HUES48 (cell line): ENCODE results near the gene LRBA.
"Not testable (repeated sequence)": the region's sequence is repeated elsewhere in the genome, so short reads cannot be mapped to it uniquely, and the experiment has no call there.

Experiments used
- H3K27ac ChIP-seq: one replicate; pipeline ENCODE4 v1.7.0; 2013; ENCODE audit warnings: low read depth, low read length, inconsistent platforms
- H3K27me3 ChIP-seq: 2 replicates; pipeline ENCODE4 v1.6.1; 2013; ENCODE audit warnings: mild to moderate bottlenecking, low read length; ENCODE audit not compliant: control insufficient read depth, insufficient read depth
- H3K36me3 ChIP-seq: 2 replicates; pipeline ENCODE4 v1.6.1; 2013; ENCODE audit warnings: low read length; ENCODE audit not compliant: control insufficient read depth, insufficient read depth
- H3K4me1 ChIP-seq: 2 replicates; pipeline ENCODE4 v1.6.1; 2013; ENCODE audit warnings: mild to moderate bottlenecking, low read length; ENCODE audit not compliant: control insufficient read depth, insufficient read depth
- H3K4me3 ChIP-seq: 2 replicates; pipeline ENCODE4 v1.5.1; 2013; ENCODE audit warnings: mild to moderate bottlenecking, low read depth, low read length
- H3K9ac ChIP-seq: 2 replicates; pipeline ENCODE4 v1.6.1; 2013; ENCODE audit warnings: mild to moderate bottlenecking, low read depth, low read length, moderate library complexity
- H3K9me3 ChIP-seq: 2 replicates; pipeline ENCODE4 v1.6.1; 2013; ENCODE audit warnings: low read length; ENCODE audit not compliant: control insufficient read depth, insufficient read depth

Gene LRBA

GRCh38 chr4:151015459-151016347 is 619 bp upstream of the LRBA start:
- Histone ChIP-seq H3K4me1 (peaks cover 8% of the 10 kb centered on the region; the same call in 1 of the 2 replicates), H3K9me3 (no peaks in the 10 kb centered on the region), H3K4me3 (peak overlapping the region; percentile 83)

DNA sequence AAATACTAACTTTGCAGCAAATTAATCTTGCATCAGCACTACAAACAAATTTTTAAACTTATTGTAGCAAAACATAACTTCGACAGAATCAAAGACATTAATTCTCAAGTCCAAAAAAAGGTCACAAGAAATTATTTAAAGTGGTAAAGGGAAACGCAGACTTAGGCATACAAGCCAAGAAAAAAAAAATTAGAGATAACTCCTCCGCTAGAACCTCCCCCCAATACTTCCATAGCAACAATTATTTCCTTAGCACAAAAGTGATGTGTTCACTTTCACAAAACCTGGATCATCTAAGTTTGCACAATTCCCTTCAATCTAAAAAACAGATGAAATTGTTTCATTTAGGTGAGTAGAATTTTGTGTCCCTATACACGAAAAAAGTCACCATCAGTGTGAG is 1.1 kb downstream of the LRBA start:
- Histone ChIP-seq H3K36me3 (0 out of 2 replicates have a peak, but pooled peaks cover 10% of the 10 kb centered on the region), H3K9ac (peak overlapping the region; percentile 93), H3K27me3 (no peaks in the 10 kb centered on the region), H3K27ac (no peak overlapping the region), H3K9me3 (no peaks in the 10 kb centered on the region), H3K4me3 (peak overlapping the region; percentile 83), H3K4me1 (peaks cover 8% of the 10 kb centered on the region; the same call in 1 of the 2 replicates)

More at GRCh38 chr4:151015459-151016347, 619 bp upstream of the LRBA start:
- H3K27me3 ChIP-seq: no peaks in the 10 kb centered on the region
- H3K36me3 ChIP-seq: 0 out of 2 replicates have a peak, but pooled peaks cover 5% of the 10 kb centered on the region
- peak overlapping the region; percentile 99 for H3K27ac ChIP-seq
- H3K9ac ChIP-seq: peak overlapping the region; percentile 93

GRCh38 chr4:151013491-151013890 is 1.6 kb downstream of the LRBA start:
- Histone ChIP-seq H3K27me3 (no peaks in the 10 kb centered on the region), H3K9me3 (no peaks in the 10 kb centered on the region), H3K27ac (no peak overlapping the region), H3K4me3 (peak overlapping the region; percentile 83), H3K36me3 (0 out of 2 replicates have a peak, but pooled peaks cover 10% of the 10 kb centered on the region), H3K4me1 (peaks cover 8% of the 10 kb centered on the region; the same call in 1 of the 2 replicates), H3K9ac (peak overlapping the region; percentile 93)

DNA sequence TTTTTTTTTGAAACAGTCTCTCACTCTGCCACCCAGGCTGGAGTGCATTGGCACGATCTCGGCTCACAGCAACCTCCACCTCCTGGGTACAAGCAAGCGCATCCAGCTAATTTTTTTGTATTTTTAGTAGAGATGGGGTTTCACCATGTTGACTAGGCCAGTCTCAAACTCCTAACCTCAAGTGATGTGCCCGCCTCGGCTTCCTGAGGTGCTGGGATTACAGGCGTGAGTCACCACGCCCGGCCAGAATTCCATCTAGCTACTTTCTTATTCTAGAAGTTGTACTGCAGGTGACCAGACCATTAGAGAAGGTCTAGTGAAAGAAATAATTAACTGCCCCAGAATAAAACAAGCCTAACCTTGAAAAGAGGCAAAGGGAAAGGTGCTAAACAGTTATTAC is 2.3 kb downstream of the LRBA start:
- no peaks in the 10 kb centered on the region for H3K9me3 ChIP-seq
- no peaks in the 10 kb centered on the region for H3K27me3 ChIP-seq
- peak overlapping the region; percentile 18 for H3K27ac ChIP-seq
- peak overlapping the region; percentile 83 for H3K4me3 ChIP-seq
- H3K9ac ChIP-seq: no peak overlapping the region
- H3K4me1 ChIP-seq: peaks cover 8% of the 10 kb centered on the region; the same call in 1 of the 2 replicates
- 0 out of 2 replicates have a peak, but pooled peaks cover 10% of the 10 kb centered on the region for H3K36me3 ChIP-seq

DNA sequence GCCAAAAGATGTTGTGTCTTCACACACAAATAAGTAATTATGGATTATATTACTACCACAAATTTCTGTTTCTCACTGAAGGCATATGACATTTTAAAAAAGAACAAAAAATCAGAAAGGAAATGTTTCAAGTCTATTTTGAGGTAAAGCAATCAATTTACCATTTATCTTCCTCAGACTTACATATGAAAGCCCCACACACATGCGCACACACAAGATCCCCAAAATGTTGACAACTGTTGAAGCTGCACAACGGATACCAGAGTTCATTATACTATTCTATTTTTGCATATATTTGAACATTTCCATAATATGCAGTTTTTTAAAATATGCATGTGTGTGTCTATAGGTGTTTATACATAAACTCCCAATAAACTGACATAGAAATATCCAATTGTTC is 2.7 kb downstream of the LRBA start:
- Histone ChIP-seq H3K27me3 (no peaks in the 10 kb centered on the region), H3K4me1 (peaks cover 8% of the 10 kb centered on the region; the same call in 1 of the 2 replicates), H3K27ac (no peak overlapping the region), H3K9me3 (no peaks in the 10 kb centered on the region), H3K36me3 (0 out of 2 replicates have a peak, but pooled peaks cover 10% of the 10 kb centered on the region), H3K4me3 (peak overlapping the region; percentile 83), H3K9ac (no peak overlapping the region)

DNA sequence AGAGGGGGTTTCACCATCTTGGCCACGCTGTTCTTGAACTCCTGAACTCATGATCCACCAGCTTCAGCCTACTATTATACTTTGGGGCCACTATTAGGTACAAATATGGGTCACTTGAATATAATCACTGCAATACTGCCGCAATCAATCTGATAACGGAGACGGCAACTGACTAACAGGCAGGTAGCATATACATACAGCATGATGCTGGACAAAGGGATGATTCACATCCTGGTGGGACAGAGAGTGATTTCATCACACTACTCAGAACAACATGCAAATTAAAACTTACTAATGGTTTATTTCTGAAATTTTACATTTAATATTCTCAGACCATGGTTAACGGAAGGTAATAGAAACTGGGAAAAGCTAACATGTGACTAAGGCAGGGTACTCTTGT is 10.9 kb downstream of the LRBA start:
- Histone ChIP-seq H3K27me3 (no peaks in the 10 kb centered on the region), H3K4me1 (0 out of 2 replicates have a peak, but pooled peaks cover 9% of the 10 kb centered on the region), H3K4me3 (no peak overlapping the region), H3K36me3 (no peaks in the 10 kb centered on the region), H3K9me3 (no peaks in the 10 kb centered on the region), H3K9ac (no peak overlapping the region), H3K27ac (no peak overlapping the region)

DNA sequence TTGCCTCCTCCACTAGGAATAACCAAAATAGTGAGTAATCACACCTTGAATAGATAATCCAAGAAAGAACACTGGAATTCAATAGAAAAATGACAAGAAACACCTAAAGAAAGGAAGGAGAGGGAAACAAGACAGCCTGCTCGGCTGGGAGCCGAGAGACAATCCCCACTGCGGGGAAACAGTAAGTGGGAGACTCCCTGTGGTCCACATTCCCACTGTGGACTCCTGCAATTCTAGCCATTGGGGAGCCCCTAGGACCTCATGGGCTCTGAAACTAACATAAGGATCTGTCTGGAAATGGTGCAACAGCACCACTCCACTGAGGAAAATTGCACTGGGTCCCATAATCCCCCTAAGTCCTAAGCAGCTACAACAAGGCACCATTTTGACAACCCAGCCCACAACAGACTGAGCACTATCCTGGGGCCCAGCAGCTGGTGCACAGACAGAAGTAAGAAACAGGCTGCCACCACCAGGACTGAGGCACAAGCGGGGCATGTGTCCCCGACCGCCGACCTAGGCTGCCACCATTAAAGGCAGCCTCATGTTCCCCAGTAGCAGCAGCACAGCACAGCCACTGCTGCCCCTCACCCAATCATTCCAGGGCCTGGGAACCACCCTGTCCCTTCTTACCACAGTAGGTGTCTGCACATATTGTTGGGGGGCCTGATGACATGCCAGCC is 14.2 kb downstream of the LRBA start:
- Histone ChIP-seq H3K4me3 (no peak overlapping the region), H3K4me1 (0 out of 2 replicates have a peak, but pooled peaks cover 9% of the 10 kb centered on the region), H3K9ac (no peak overlapping the region), H3K36me3 (no peaks in the 10 kb centered on the region), H3K27ac (no peak overlapping the region), H3K9me3 (no peaks in the 10 kb centered on the region), H3K27me3 (no peaks in the 10 kb centered on the region)

DNA sequence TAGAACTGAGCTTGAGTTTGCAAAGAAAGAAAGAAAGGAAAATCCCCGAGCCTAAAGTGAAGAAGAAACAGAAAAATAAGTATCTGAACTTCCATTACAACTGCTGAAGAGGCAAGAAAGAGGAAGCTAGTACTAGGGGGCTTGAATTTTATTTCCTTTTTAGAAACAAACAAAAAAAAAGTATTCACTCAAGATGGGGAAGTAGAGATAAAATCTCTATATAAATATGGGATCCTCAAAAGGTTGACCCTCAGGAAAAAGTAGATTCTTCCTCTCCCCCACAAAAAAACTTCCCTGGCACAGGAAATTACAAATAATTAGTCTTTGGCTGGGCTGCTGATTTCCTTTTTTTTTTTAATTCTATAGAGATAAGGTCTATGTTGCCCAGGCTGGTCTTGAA is 16.0 kb downstream of the LRBA start:
- Histone ChIP-seq H3K9me3 (no peaks in the 10 kb centered on the region), H3K4me3 (no peak overlapping the region), H3K27me3 (no peaks in the 10 kb centered on the region), H3K27ac (no peak overlapping the region), H3K9ac (no peak overlapping the region), H3K36me3 (no peaks in the 10 kb centered on the region), H3K4me1 (peaks cover 16% of the 10 kb centered on the region; the same call in 1 of the 2 replicates)

- no peaks in the 10 kb centered on the region for H3K36me3 ChIP-seq
- no peaks in the 10 kb centered on the region for H3K9me3 ChIP-seq
- H3K27ac ChIP-seq: no peak overlapping the region
- no peak overlapping the region for H3K9ac ChIP-seq
- H3K4me1 ChIP-seq: peaks cover 16% of the 10 kb centered on the region; the same call in 1 of the 2 replicates
- H3K4me3 ChIP-seq: no peak overlapping the region
- no peaks in the 10 kb centered on the region for H3K27me3 ChIP-seq
These were observed 17.9 kb downstream of the LRBA start for GRCh38 chr4:150997141-150997540.

GRCh38 chr4:150994721-150995120 is 20.4 kb downstream of the LRBA start:
- H3K27ac ChIP-seq: peak overlapping the region; percentile 36
- no peaks in the 10 kb centered on the region for H3K27me3 ChIP-seq
- no peak overlapping the region for H3K9ac ChIP-seq
- H3K4me1 ChIP-seq: peaks cover 7% of the 10 kb centered on the region; the same call in 1 of the 2 replicates
- H3K36me3 ChIP-seq: no peaks in the 10 kb centered on the region
- no peak overlapping the region for H3K4me3 ChIP-seq
- no peaks in the 10 kb centered on the region for H3K9me3 ChIP-seq

GRCh38 chr4:150993577-150993976 is 21.5 kb downstream of the LRBA start:
- not testable (repeated sequence) for H3K36me3 ChIP-seq, H3K27ac ChIP-seq, H3K9me3 ChIP-seq, H3K27me3 ChIP-seq, H3K4me3 ChIP-seq, H3K9ac ChIP-seq, H3K4me1 ChIP-seq
